Liver (tissue), 9 donors: ENCODE measurements around the gene POLR3H. TPM values are rescaled to one million over a fixed set of nuclear protein-coding genes. Genes with fewer than 3 reads are reported as not detected.

Source experiments
- DNase-seq: peaks from one replicate; pipeline ENCODE4 v3.0.0-alpha.2; 2017; ENCODE audit warnings: low spot score
- H3K27ac ChIP-seq, 2 donors: one replicate each; pipeline ENCODE4 v1.7.0; 2013; ENCODE audit warnings: inconsistent platforms in 2 of 2, low read length in 2 of 2, control low read depth in 1 of 2, low read depth in 1 of 2, mild to moderate bottlenecking in 1 of 2
- H3K27me3 ChIP-seq, 4 donors: one replicate each; pipeline versions ENCODE4 v1.6.1 to v1.7.0; 2013; ENCODE audit warnings: low read length in 3 of 4, inconsistent platforms in 1 of 4, mild to moderate bottlenecking in 1 of 4, moderate library complexity in 1 of 4; ENCODE audit not compliant: control insufficient read depth in 4 of 4, insufficient read depth in 4 of 4
- H3K36me3 ChIP-seq, 4 donors: one replicate each; pipeline versions ENCODE4 v1.6.1 to v1.7.0; 2013; ENCODE audit warnings: low read length in 3 of 4, mild to moderate bottlenecking in 3 of 4, low read depth in 1 of 4, moderate library complexity in 1 of 4; ENCODE audit not compliant: control insufficient read depth in 4 of 4, insufficient read depth in 3 of 4
- H3K4me1 ChIP-seq, 4 donors: one replicate each; pipeline versions ENCODE4 v1.6.1 to v1.7.0; 2013; ENCODE audit warnings: low read length in 3 of 4, mild to moderate bottlenecking in 3 of 4, moderate library complexity in 1 of 4; ENCODE audit not compliant: control insufficient read depth in 4 of 4, insufficient read depth in 4 of 4
- H3K4me3 ChIP-seq, 3 donors: one replicate each; pipeline versions ENCODE4 v1.6.1 to v1.7.0; 2013; ENCODE audit warnings: low read length in 3 of 3, control low read depth in 1 of 3, low read depth in 1 of 3, mild to moderate bottlenecking in 1 of 3
- H3K9ac ChIP-seq, 2 donors: one replicate each; pipeline ENCODE4 v1.7.0; 2013; ENCODE audit warnings: low read length in 2 of 2, mild to moderate bottlenecking in 2 of 2, moderate library complexity in 2 of 2, control low read depth in 1 of 2, low read depth in 1 of 2
- H3K9me3 ChIP-seq, 4 donors: one replicate each; pipeline versions ENCODE4 v1.6.1 to v1.7.0; 2013; ENCODE audit warnings: low read length in 3 of 4; ENCODE audit not compliant: control insufficient read depth in 4 of 4
- ATF3 ChIP-seq: IDR thresholded peaks from 2 replicates; pipeline ENCODE4 v1.6.1; 2016; ENCODE audit warnings: antibody characterized with exemption
- CTCF ChIP-seq: fragments of 150-350 bp; IDR thresholded peaks from 2 replicates; pipeline ENCODE4 v1.5.1; 2017; ENCODE audit warnings: improper control_type of control experiment, low read depth, low read length; ENCODE audit not compliant: missing input control
- FOXA1 ChIP-seq: IDR thresholded peaks from 2 replicates; pipeline ENCODE4 v1.6.1; 2016; ENCODE audit warnings: antibody characterized with exemption
- FOXA2 ChIP-seq: IDR thresholded peaks from 2 replicates; pipeline ENCODE4 v1.6.1; 2016; ENCODE audit warnings: antibody characterized with exemption
- GABPA ChIP-seq, 2 donors: IDR thresholded peaks in 1 of 2; conservative IDR thresholded peaks in 1 of 2; 2 replicates each; pipeline ENCODE4 v1.6.1; 2016; ENCODE audit warnings: antibody characterized with exemption in 2 of 2, mild to moderate bottlenecking in 1 of 2, moderate library complexity in 1 of 2
- HNF4A ChIP-seq, 2 donors: conservative IDR thresholded peaks; 2 replicates each; pipeline ENCODE4 v1.6.1; 2016; ENCODE audit warnings: antibody characterized with exemption in 2 of 2, mild to moderate bottlenecking in 2 of 2
- JUND ChIP-seq, 2 donors: IDR thresholded peaks; 2 replicates each; pipeline ENCODE4 v1.6.1; 2016; ENCODE audit warnings: antibody characterized with exemption in 2 of 2
- MAX ChIP-seq: IDR thresholded peaks from 2 replicates; pipeline ENCODE4 v1.6.1; 2016; ENCODE audit warnings: antibody characterized with exemption
- NR2F2 ChIP-seq: IDR thresholded peaks from 2 replicates; pipeline ENCODE4 v1.6.1; 2016; ENCODE audit warnings: antibody characterized with exemption
- RAD21 ChIP-seq, 2 donors: IDR thresholded peaks; 2 replicates each; pipeline ENCODE4 v1.6.1; 2016; ENCODE audit warnings: antibody characterized with exemption in 2 of 2, mild to moderate bottlenecking in 2 of 2
- REST ChIP-seq: IDR thresholded peaks from 2 replicates; pipeline ENCODE4 v1.6.1; 2016; ENCODE audit warnings: antibody characterized with exemption, mild to moderate bottlenecking
- RXRA ChIP-seq, 2 donors: IDR thresholded peaks; 2 replicates each; pipeline ENCODE4 v1.6.1; 2017 to 2018; ENCODE audit warnings: antibody characterized with exemption in 2 of 2, mild to moderate bottlenecking in 1 of 2
- SP1 ChIP-seq: IDR thresholded peaks from 2 replicates; pipeline ENCODE4 v1.6.1; 2018; ENCODE audit warnings: antibody characterized with exemption, mild to moderate bottlenecking
- TAF1 ChIP-seq: conservative IDR thresholded peaks from 2 replicates; pipeline ENCODE4 v1.6.1; 2016; ENCODE audit warnings: antibody characterized with exemption, mild to moderate bottlenecking
- YY1 ChIP-seq: IDR thresholded peaks from 2 replicates; pipeline ENCODE4 v1.6.1; 2016; ENCODE audit warnings: antibody characterized with exemption, mild to moderate bottlenecking
- WGBS: extraction: QIAGEN DNeasy Blood & Tissue Kit; methylation state at CpG from one replicate; pipeline ENCODE4 v1.1.7; 2013; 5-methylcytosine and 5-hydroxymethylcytosine counted together
- polyA plus RNA-seq, 2 donors: library from polyadenylated mRNA; stranded (reverse) in 1 of 2; unstranded in 1 of 2; fragments of 200-250 nt in 1 of 2; fragments of >200 nt in 1 of 2; fragmentation: Nextera tagmentation in 1 of 2; extraction: Ambion mirVana in 1 of 2; gene quantifications; one replicate each; pipeline versions ENCODE4 v1.2.1 to v1.2.3, GENCODE V29; 2013 to 2015
- total RNA-seq, 2 donors: library from RNA; depleted of rRNA; stranded (reverse); fragments of >200 nt; gene quantifications; one replicate each; pipeline ENCODE4 v1.2.3, GENCODE V29; 2014
- donor health status: healthy.
- donor health status: healthy.
- donor health status: healthy.
- donor health status: healthy.
- donor health status: healthy.

POLR3H gene
- total and polyA plus RNA-seq, 4 donors = 11.7 to 37.7 (median 27.1) TPM

GRCh38 chr22:41570221-41570620 lies 26.0 kb upstream of the POLR3H start:
- H3K4me1 ChIP-seq = no peaks in the 10 kb centered on the region
- no peak overlapping the region for H3K9ac ChIP-seq
- no peak overlapping the region for H3K27ac ChIP-seq
- no peaks in the 10 kb centered on the region for H3K9me3 ChIP-seq
- 84% methylated on average over 3 of the region's 3 CpGs for WGBS
- H3K27me3 ChIP-seq = no peaks in the 10 kb centered on the region
- no peaks in the 10 kb centered on the region for H3K36me3 ChIP-seq
- DNase-seq = no peak
- no peak overlapping the region for H3K4me3 ChIP-seq
- no peak for TF ChIP-seq RXRA (IDR thresholded peaks at IDR 0.05)
- TF ChIP-seq GABPA (IDR thresholded peaks at IDR 0.05 in 1 of 2, conservative IDR thresholded peaks at IDR 0.05 in 1 of 2) = no peak
- TF ChIP-seq TAF1 = no peak
- no peak for TF ChIP-seq SP1
- no peak for TF ChIP-seq MAX
- TF ChIP-seq REST = no peak

GRCh38 chr22:41568811-41569210 lies 24.5 kb upstream of the POLR3H start:
- 87% methylated on average over 7 of the region's 7 CpGs for WGBS
- TF ChIP-seq ATF3 (no peak), FOXA2 (no peak), YY1 (no peak), SP1 (no peak), CTCF (no peak), HNF4A (conservative IDR thresholded peaks at IDR 0.05) (no peak), JUND (IDR thresholded peaks at IDR 0.05) (no peak), GABPA (IDR thresholded peaks at IDR 0.05 in 1 of 2, conservative IDR thresholded peaks at IDR 0.05 in 1 of 2) (no peak), NR2F2 (no peak), MAX (no peak), RAD21 (IDR thresholded peaks at IDR 0.05) (no peak)
- no peaks in the 10 kb centered on the region for H3K9me3 ChIP-seq
- H3K36me3 ChIP-seq = no peaks in the 10 kb centered on the region
- no peak overlapping the region for H3K4me3 ChIP-seq
- no peaks in the 10 kb centered on the region for H3K4me1 ChIP-seq
- H3K9ac ChIP-seq = no peak overlapping the region
- no peak for DNase-seq
- no peak overlapping the region for H3K27ac ChIP-seq
- no peaks in the 10 kb centered on the region for H3K27me3 ChIP-seq

GRCh38 chr22:41567512-41567768 lies 23.2 kb upstream of the POLR3H start:
- no peaks in the 10 kb centered on the region for H3K4me1 ChIP-seq
- no peak overlapping the region for H3K4me3 ChIP-seq
- no peak overlapping the region for H3K27ac ChIP-seq
- no peak overlapping the region for H3K9ac ChIP-seq
- H3K36me3 ChIP-seq = no peaks in the 10 kb centered on the region
- H3K9me3 ChIP-seq = no peaks in the 10 kb centered on the region
- WGBS = 77% methylated on average over 3 of the region's 3 CpGs
- DNase-seq = no peak
- H3K27me3 ChIP-seq = no peaks in the 10 kb centered on the region
- no peak for TF ChIP-seq MAX
- TF ChIP-seq RAD21 (IDR thresholded peaks at IDR 0.05) = no peak
- TF ChIP-seq FOXA1 = no peak
- TF ChIP-seq TAF1 = no peak
- no peak for TF ChIP-seq GABPA (IDR thresholded peaks at IDR 0.05 in 1 of 2, conservative IDR thresholded peaks at IDR 0.05 in 1 of 2)
- TF ChIP-seq RXRA (IDR thresholded peaks at IDR 0.05) = no peak
- no peak for TF ChIP-seq REST
- TF ChIP-seq SP1 = no peak
- no peak for TF ChIP-seq CTCF
